CD4-positive, alpha-beta T cell treated with Interleukin-15 for 4 hours (primary cell): ENCODE results near the gene KCNG4.
"Not testable (repeated sequence)": the region's sequence is repeated elsewhere in the genome, so short reads cannot be mapped to it uniquely, and the experiment has no call there.

Source experiments
- DNase-seq: peaks from one replicate; pipeline ENCODE4 v3.0.0-alpha.2; 2020; ENCODE audit warnings: low spot score

Gene KCNG4

GRCh38 chr16:84234321-84235241 is 5.2 kb downstream of the KCNG4 start:
- no peak for DNase-seq

GRCh38 chr16:84233748-84234147 is 6.1 kb downstream of the KCNG4 start:
- no peak for DNase-seq

GRCh38 chr16:84232969-84233368 is 6.8 kb downstream of the KCNG4 start:
- no peak for DNase-seq

- no peak for DNase-seq
Observed at GRCh38 chr16:84232060-84232459, 7.8 kb downstream of the KCNG4 start.

GRCh38 chr16:84229471-84229870 is 10.3 kb downstream of the KCNG4 start:
- DNase-seq: no peak

GRCh38 chr16:84228256-84228838 is 11.5 kb downstream of the KCNG4 start:
- DNase-seq: no peak

- DNase-seq: no peak
Observed at GRCh38 chr16:84227548-84227947, 12.3 kb downstream of the KCNG4 start.

- DNase-seq: no peak
Observed at GRCh38 chr16:84226026-84226425, 13.8 kb downstream of the KCNG4 start.

GRCh38 chr16:84225571-84225970 is 14.2 kb downstream of the KCNG4 start:
- DNase-seq: no peak

GRCh38 chr16:84225126-84225525 is 14.7 kb downstream of the KCNG4 start:
- DNase-seq: no peak

- DNase-seq: no peak
Observed at GRCh38 chr16:84224554-84224953, 15.3 kb downstream of the KCNG4 start.

GRCh38 chr16:84223456-84223855 is 16.4 kb downstream of the KCNG4 start:
- DNase-seq: no peak

- DNase-seq: no peak
Observed at GRCh38 chr16:84220851-84221250, 19.0 kb downstream of the KCNG4 start.

- DNase-seq: no peak
Observed at GRCh38 chr16:84218956-84219355, 20.9 kb downstream of the KCNG4 start.

GRCh38 chr16:84218176-84218823 is 21.5 kb downstream of the KCNG4 start:
- no peak for DNase-seq

GRCh38 chr16:84216144-84216543 is 23.7 kb downstream of the KCNG4 start:
- not testable (repeated sequence) for DNase-seq

- DNase-seq: no peak
Observed at GRCh38 chr16:84215531-84215930, 24.3 kb downstream of the KCNG4 start.

- DNase-seq: no peak
Observed at GRCh38 chr16:84214451-84215066, 25.3 kb downstream of the KCNG4 start.

- no peak for DNase-seq
Observed at GRCh38 chr16:84212631-84213030, 27.2 kb downstream of the KCNG4 start.

- DNase-seq: no peak
Observed at GRCh38 chr16:84212154-84212553, 27.7 kb downstream of the KCNG4 start.

GRCh38 chr16:84209989-84210388 is 29.8 kb downstream of the KCNG4 start:
- DNase-seq: no peak

GRCh38 chr16:84207879-84208278 is 31.9 kb downstream of the KCNG4 start:
- DNase-seq: no peak

GRCh38 chr16:84207251-84207650 is 32.6 kb downstream of the KCNG4 start:
- DNase-seq: no peak
